HEK293T (cell line): ENCODE results near the gene KPNA3.

Source experiments
- ARNT ChIP-seq: fragments of 450-650 bp; IDR thresholded peaks from 2 replicates; pipeline ENCODE4 v1.6.1; 2017; ENCODE audit warnings: mild to moderate bottlenecking
- BHLHE40 ChIP-seq: fragments of 450-650 bp; IDR thresholded peaks from 2 replicates; pipeline ENCODE4 v1.6.1; 2016; ENCODE audit warnings: mild to moderate bottlenecking, moderate library complexity, borderline replicate concordance
- ELF4 ChIP-seq: fragments of 450-650 bp; IDR thresholded peaks from 2 replicates; pipeline ENCODE4 v1.6.1; 2017; ENCODE audit warnings: antibody characterized with exemption
- FOXK2 ChIP-seq: fragments of 450-650 bp; IDR thresholded peaks from 2 replicates; pipeline ENCODE4 v1.6.1; 2016; ENCODE audit warnings: mild to moderate bottlenecking
- FOXM1 ChIP-seq: fragments of 450-650 bp; IDR thresholded peaks from 2 replicates; pipeline ENCODE4 v1.6.1; 2017; ENCODE audit warnings: mild to moderate bottlenecking, borderline replicate concordance
- HDGF ChIP-seq: fragments of 450-650 bp; IDR thresholded peaks from 2 replicates; pipeline ENCODE4 v1.6.1; 2017; ENCODE audit warnings: antibody characterized with exemption, borderline replicate concordance
- SUZ12 ChIP-seq: fragments of 450-650 bp; IDR thresholded peaks from 2 replicates; pipeline ENCODE4 v1.6.1; 2016; ENCODE audit warnings: mild to moderate bottlenecking
- TARDBP ChIP-seq: fragments of 450-650 bp; IDR thresholded peaks from 2 replicates; pipeline ENCODE4 v1.6.1; 2016

GRCh38 chr13:49807681-49808080 lies 15.2 kb upstream of the KPNA3 start:
- TF ChIP-seq TARDBP: no peak
- no peak for TF ChIP-seq ARNT
- no peak for TF ChIP-seq SUZ12
- no peak for TF ChIP-seq FOXM1
- TF ChIP-seq ELF4: no peak
- TF ChIP-seq BHLHE40: no peak
- no peak for TF ChIP-seq HDGF
- TF ChIP-seq FOXK2: no peak
